HepG2 (cell line): ENCODE results near the gene CRB1. TPM values are rescaled to one million over a fixed set of nuclear protein-coding genes. Genes with fewer than 3 reads are reported as not detected.

Experiments
- FOXC1 ChIP-seq: sonication (generic); formaldehyde crosslinking; IDR thresholded peaks from 2 replicates; pipeline ENCODE4 v1.8.0; 2022; ENCODE audit warnings: mild to moderate bottlenecking, missing genetic modification reagents, borderline replicate concordance
- KIAA2018 ChIP-seq: sonication (generic); formaldehyde crosslinking; IDR thresholded peaks from 2 replicates; pipeline ENCODE4 v1.5.0; 2020; ENCODE audit warnings: mild to moderate bottlenecking, missing genetic modification reagents, borderline replicate concordance
- RBM39 ChIP-seq: fragments of 200-400 bp; formaldehyde crosslinking; IDR thresholded peaks from one replicate; pipeline ENCODE4 v1.6.1; 2018; ENCODE audit warnings: antibody characterized with exemption, mild to moderate bottlenecking, low read depth, low read length; ENCODE audit not compliant: poor library complexity, severe bottlenecking
- TFE3 ChIP-seq: IDR thresholded peaks from 2 replicates; pipeline ENCODE4 v1.6.1; 2016
- ZMYM4 ChIP-seq: sonication (generic); formaldehyde crosslinking; IDR thresholded peaks from 2 replicates; pipeline ENCODE4 v1.8.1; 2023; ENCODE audit warnings: mild to moderate bottlenecking, missing genetic modification reagents
- ZNF597 ChIP-seq: sonication (generic); formaldehyde crosslinking; IDR thresholded peaks from 2 replicates; pipeline ENCODE4 v1.5.0; 2020; ENCODE audit warnings: missing genetic modification reagents
- ZNF7 ChIP-seq: IDR thresholded peaks from 2 replicates; pipeline ENCODE4 v1.6.1; 2016; ENCODE audit warnings: missing biosample characterization, missing genetic modification reagents
- polyA plus RNA-seq, 8 experiments: library from polyadenylated mRNA; depleted of rRNA in 3 of 8; stranded (reverse) in 7 of 8; unstranded in 1 of 8; fragments of >200 nt; fragmentation: Illumina TruSeq in 4 of 8; extraction: Trizol in 4 of 8; gene quantifications; 2 replicates each; pipeline versions ENCODE4 v1.2.1 to v1.2.3, GENCODE V29; 2011 to 2016; ENCODE audit warnings: low read depth in 4 of 8, missing spikeins in 1 of 8, mixed read lengths in 1 of 8; ENCODE audit not compliant: insufficient read depth in 1 of 8
- total RNA-seq, 5 experiments: library from RNA; depleted of rRNA; stranded (reverse); fragments of >200 nt; fragmentation: Illumina TruSeq; extraction: Trizol; gene quantifications; 2 replicates each; pipeline ENCODE4 v1.2.3, GENCODE V29; 2016; ENCODE audit warnings: low read depth in 1 of 5

Gene CRB1
- total and polyA plus RNA-seq, 2 of the 13 experiments (the other 11 are each of a cell fraction or from before 2014, with no cell fraction given) = 0.01 TPM; not detected in 1

- TF ChIP-seq FOXC1 = no peak
- no peak for TF ChIP-seq ZMYM4 (CRISPR knock-in tag)
- no peak for TF ChIP-seq KIAA2018 (CRISPR knock-in tag)
- no peak for TF ChIP-seq TFE3
- TF ChIP-seq ZNF597 (CRISPR knock-in tag) = no peak
- TF ChIP-seq RBM39 = no peak
- TF ChIP-seq ZNF7 (CRISPR knock-in tag) = no peak
These were observed 9.1 kb downstream of the CRB1 start (continued) for GRCh38 chr1:197277166-197277565.
